Measurements from ENCODE around the gene ZMYM3. TPM values are rescaled to one million over a fixed set of nuclear protein-coding genes. Genes with fewer than 3 reads are reported as not detected.

Gene ZMYM3
- total and polyA plus RNA-seq, 2 experiments from 2014 or later, result 31.0 to 71.1 TPM

- Histone ChIP-seq H3K27me3 (ENCODE audit: insufficient read depth) (no peaks in the 10 kb centered on the region), H3K9me2 (ENCODE audit: insufficient read depth) (no peaks in the 10 kb centered on the region), H2AFZ (no peak overlapping the region), H4K20me1 (replicated peaks; ENCODE audit: insufficient read depth) (no peaks in the 10 kb centered on the region; the same call in 1 of the 2 replicates), H3K36me3 (ENCODE audit: insufficient read depth) (no peaks in the 10 kb centered on the region; the same call in 1 of the 2 replicates), H3F3A (replicated peaks; ENCODE audit: low read depth) (no peaks in the 10 kb centered on the region), H3K4me2 (peak overlapping the region; percentile 79), H3K79me2 (replicated peaks; ENCODE audit: insufficient read depth) (peaks cover 16% of the 10 kb centered on the region), H3K27ac (ENCODE audit: low read depth) (no peak overlapping the region), H3K4me1 (ENCODE audit: insufficient read depth) (peaks cover 10% of the 10 kb centered on the region), H3K4me3 (peak overlapping the region; percentile 89)
- no peak for DNase-seq (ENCODE audit: low spot score)
- Mint-ChIP-seq H3K9me3 (no peaks in the 10 kb centered on the region), H3K4me1 (peaks cover 20% of the 10 kb centered on the region), H3K27ac (peak overlapping the region; percentile 27; the same call in 1 of the 2 replicates), H3K36me3 (ENCODE audit: low read depth) (peaks cover 40% of the 10 kb centered on the region), H3K27me3 (ENCODE audit: insufficient read depth, low read depth, poor library complexity) (peaks cover 9% of the 10 kb centered on the region), H3K4me3 (peak overlapping the region; percentile 92)
- ATAC-seq, result no peak
- TF ChIP-seq ZNF331 (CRISPR knock-in tag; IDR thresholded peaks at IDR 0.05; ENCODE audit: low read depth) (no peak), NANOG (IDR thresholded peaks at IDR 0.05; ENCODE audit: borderline replicate concordance) (no peak), POLR2AphosphoS5 (IDR thresholded peaks at IDR 0.05; ENCODE audit: low read depth) (no peak), ZNF114 (CRISPR knock-in tag; IDR thresholded peaks at IDR 0.05) (no peak), REST (IDR thresholded peaks at IDR 0.05; ENCODE audit: unreplicated experiment) (no peak), ETS1 (IDR thresholded peaks at IDR 0.05) (no peak), STAT1 (IDR thresholded peaks at IDR 0.05; ENCODE audit: unreplicated experiment) (no peak), EZH2phosphoT487 (IDR thresholded peaks at IDR 0.05; ENCODE audit: unreplicated experiment) (no peak), CREB1 (CRISPR knock-in tag; IDR thresholded peaks at IDR 0.05; ENCODE audit: low read depth) (no peak), EZH2 (IDR thresholded peaks at IDR 0.05; ENCODE audit: low read depth, unreplicated experiment) (no peak), JUNB (IDR thresholded peaks at IDR 0.05; ENCODE audit: unreplicated experiment) (no peak)
- TF ChIP-seq, protein P1, sequence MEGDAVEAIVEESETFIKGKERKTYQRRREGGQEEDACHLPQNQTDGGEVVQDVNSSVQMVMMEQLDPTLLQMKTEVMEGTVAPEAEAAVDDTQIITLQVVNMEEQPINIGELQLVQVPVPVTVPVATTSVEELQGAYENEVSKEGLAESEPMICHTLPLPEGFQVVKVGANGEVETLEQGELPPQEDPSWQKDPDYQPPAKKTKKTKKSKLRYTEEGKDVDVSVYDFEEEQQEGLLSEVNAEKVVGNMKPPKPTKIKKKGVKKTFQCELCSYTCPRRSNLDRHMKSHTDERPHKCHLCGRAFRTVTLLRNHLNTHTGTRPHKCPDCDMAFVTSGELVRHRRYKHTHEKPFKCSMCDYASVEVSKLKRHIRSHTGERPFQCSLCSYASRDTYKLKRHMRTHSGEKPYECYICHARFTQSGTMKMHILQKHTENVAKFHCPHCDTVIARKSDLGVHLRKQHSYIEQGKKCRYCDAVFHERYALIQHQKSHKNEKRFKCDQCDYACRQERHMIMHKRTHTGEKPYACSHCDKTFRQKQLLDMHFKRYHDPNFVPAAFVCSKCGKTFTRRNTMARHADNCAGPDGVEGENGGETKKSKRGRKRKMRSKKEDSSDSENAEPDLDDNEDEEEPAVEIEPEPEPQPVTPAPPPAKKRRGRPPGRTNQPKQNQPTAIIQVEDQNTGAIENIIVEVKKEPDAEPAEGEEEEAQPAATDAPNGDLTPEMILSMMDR (conservative IDR thresholded peaks at IDR 0.05; ENCODE audit: low read depth in 2 of 2), result no peak
- TF ChIP-seq, protein P2, sequence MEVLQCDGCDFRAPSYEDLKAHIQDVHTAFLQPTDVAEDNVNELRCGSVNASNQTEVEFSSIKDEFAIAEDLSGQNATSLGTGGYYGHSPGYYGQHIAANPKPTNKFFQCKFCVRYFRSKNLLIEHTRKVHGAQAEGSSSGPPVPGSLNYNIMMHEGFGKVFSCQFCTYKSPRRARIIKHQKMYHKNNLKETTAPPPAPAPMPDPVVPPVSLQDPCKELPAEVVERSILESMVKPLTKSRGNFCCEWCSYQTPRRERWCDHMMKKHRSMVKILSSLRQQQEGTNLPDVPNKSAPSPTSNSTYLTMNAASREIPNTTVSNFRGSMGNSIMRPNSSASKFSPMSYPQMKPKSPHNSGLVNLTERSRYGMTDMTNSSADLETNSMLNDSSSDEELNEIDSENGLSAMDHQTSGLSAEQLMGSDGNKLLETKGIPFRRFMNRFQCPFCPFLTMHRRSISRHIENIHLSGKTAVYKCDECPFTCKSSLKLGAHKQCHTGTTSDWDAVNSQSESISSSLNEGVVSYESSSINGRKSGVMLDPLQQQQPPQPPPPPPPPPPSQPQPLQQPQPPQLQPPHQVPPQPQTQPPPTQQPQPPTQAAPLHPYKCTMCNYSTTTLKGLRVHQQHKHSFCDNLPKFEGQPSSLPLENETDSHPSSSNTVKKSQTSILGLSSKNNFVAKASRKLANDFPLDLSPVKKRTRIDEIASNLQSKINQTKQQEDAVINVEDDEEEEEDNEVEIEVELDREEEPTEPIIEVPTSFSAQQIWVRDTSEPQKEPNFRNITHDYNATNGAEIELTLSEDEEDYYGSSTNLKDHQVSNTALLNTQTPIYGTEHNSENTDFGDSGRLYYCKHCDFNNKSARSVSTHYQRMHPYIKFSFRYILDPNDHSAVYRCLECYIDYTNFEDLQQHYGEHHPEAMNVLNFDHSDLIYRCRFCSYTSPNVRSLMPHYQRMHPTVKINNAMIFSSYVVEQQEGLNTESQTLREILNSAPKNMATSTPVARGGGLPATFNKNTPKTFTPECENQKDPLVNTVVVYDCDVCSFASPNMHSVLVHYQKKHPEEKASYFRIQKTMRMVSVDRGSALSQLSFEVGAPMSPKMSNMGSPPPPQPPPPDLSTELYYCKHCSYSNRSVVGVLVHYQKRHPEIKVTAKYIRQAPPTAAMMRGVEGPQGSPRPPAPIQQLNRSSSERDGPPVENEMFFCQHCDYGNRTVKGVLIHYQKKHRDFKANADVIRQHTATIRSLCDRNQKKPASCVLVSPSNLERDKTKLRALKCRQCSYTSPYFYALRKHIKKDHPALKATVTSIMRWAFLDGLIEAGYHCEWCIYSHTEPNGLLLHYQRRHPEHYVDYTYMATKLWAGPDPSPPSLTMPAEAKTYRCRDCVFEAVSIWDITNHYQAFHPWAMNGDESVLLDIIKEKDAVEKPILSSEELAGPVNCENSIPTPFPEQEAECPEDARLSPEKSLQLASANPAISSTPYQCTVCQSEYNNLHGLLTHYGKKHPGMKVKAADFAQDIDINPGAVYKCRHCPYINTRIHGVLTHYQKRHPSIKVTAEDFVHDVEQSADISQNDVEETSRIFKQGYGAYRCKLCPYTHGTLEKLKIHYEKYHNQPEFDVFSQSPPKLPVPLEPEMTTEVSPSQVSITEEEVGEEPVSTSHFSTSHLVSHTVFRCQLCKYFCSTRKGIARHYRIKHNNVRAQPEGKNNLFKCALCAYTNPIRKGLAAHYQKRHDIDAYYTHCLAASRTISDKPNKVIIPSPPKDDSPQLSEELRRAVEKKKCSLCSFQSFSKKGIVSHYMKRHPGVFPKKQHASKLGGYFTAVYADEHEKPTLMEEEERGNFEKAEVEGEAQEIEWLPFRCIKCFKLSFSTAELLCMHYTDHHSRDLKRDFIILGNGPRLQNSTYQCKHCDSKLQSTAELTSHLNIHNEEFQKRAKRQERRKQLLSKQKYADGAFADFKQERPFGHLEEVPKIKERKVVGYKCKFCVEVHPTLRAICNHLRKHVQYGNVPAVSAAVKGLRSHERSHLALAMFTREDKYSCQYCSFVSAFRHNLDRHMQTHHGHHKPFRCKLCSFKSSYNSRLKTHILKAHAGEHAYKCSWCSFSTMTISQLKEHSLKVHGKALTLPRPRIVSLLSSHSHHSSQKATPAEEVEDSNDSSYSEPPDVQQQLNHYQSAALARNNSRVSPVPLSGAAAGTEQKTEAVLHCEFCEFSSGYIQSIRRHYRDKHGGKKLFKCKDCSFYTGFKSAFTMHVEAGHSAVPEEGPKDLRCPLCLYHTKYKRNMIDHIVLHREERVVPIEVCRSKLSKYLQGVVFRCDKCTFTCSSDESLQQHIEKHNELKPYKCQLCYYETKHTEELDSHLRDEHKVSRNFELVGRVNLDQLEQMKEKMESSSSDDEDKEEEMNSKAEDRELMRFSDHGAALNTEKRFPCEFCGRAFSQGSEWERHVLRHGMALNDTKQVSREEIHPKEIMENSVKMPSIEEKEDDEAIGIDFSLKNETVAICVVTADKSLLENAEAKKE (CRISPR knock-in tag; IDR thresholded peaks at IDR 0.05), result no peak
These were observed 1.7 kb downstream of the ZMYM3 start for GRCh38 chrX:71252221-71252620.
